Breast epithelium (tissue), 4 donors: ENCODE measurements around the gene PARP4. TPM values are rescaled to one million over a fixed set of nuclear protein-coding genes. Genes with fewer than 3 reads are reported as not detected.

Source experiments
- DNase-seq, 2 donors: peaks; one replicate each; pipeline ENCODE4 v3.0.0-alpha.2; 2019; ENCODE audit warnings: low spot score in 2 of 2
- H3K27ac ChIP-seq, 2 donors: fragments of 200-600 bp; sonication (generic) in 1 of 2; one replicate each; pipeline ENCODE4 v1.5.1; 2016 to 2019; ENCODE audit warnings: mild to moderate bottlenecking in 1 of 2
- H3K27me3 ChIP-seq, 2 donors: fragments of 200-600 bp; sonication (generic) in 1 of 2; one replicate each; pipeline versions ENCODE4 v1.5.1 to v1.6.0; 2017 to 2019; ENCODE audit warnings: control low read depth in 1 of 2, mild to moderate bottlenecking in 1 of 2
- H3K36me3 ChIP-seq: fragments of 200-600 bp; one replicate; pipeline ENCODE4 v1.5.1; 2019
- H3K4me1 ChIP-seq, 2 donors: fragments of 200-600 bp; sonication (generic); one replicate each; pipeline ENCODE4 v1.5.1; 2016 to 2019; ENCODE audit warnings: control low read depth in 1 of 2
- H3K4me3 ChIP-seq, 3 donors: fragments of 200-600 bp; sonication (generic); 1 replicate in 2 of 3; 2 replicates in 1 of 3; pipeline ENCODE4 v1.5.1; 2016 to 2019; ENCODE audit warnings: mild to moderate bottlenecking in 3 of 3, moderate library complexity in 2 of 3
- H3K9me3 ChIP-seq, 2 donors: fragments of 200-600 bp; sonication (generic) in 1 of 2; one replicate each; pipeline ENCODE4 v1.5.1; 2016 to 2019; ENCODE audit warnings: control low read depth in 1 of 2
- POLR2A ChIP-seq: fragments of 450-650 bp; IDR thresholded peaks from one replicate; pipeline ENCODE4 v1.6.1; 2016; ENCODE audit warnings: antibody characterized with exemption, mild to moderate bottlenecking, moderate library complexity
- POLR2AphosphoS5 ChIP-seq, 3 donors: sonication (generic); formaldehyde crosslinking; IDR thresholded peaks; one replicate each; pipeline ENCODE4 v1.6.1; 2017; ENCODE audit warnings: antibody characterized with exemption in 3 of 3
- intact Hi-C: fragments of 100-400 bp; cut with DNase I; formaldehyde crosslinking; loops from one replicate; pipeline ENCODE4 v1.15.1; 2023; ENCODE audit warnings: low total_unique reads
- total RNA-seq, 3 donors: library from RNA; depleted of rRNA; stranded (reverse); fragments of >200 nt; gene quantifications; one replicate each; pipeline ENCODE4 v1.1.0, GENCODE V29; 2016
- TF ChIP-seq, protein P1 (sequence below), 3 donors: fragments of 450-650 bp; IDR thresholded peaks; one replicate each; pipeline ENCODE4 v1.5.1; 2016 to 2017; ENCODE audit warnings: antibody characterized with exemption in 3 of 3, mild to moderate bottlenecking in 3 of 3, moderate library complexity in 3 of 3

The PARP4 gene
- total RNA-seq, 3 donors from 2014 or later: 54.1 to 67.0 (median 62.5) TPM

DNA sequence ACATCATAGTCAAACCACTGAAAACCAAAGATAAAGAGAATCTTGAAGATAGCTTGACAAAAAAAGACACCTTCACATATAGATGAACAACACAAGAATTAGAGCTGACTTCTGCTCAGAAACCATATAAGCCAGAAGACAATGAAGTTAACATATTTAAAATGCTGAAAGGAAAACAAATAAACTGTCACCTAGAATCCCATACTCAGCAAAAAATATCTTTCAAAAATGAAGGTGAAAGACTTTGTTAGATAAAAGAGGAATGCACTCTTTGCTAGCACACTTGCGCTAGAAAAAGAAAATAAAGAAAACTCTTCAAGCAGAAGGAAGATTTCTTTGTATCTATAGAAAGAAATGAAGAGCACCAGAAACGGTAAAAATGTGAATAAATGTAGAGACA is 49.5 kb downstream of the PARP4 start:
- intact Hi-C loops: no loop called here
- H3K4me3 ChIP-seq: no peak overlapping the region
- H3K27me3 ChIP-seq: no peaks in the 10 kb centered on the region
- no peak for DNase-seq
- H3K36me3 ChIP-seq: no peaks in the 10 kb centered on the region
- no peak overlapping the region for H3K27ac ChIP-seq
- TF ChIP-seq, protein P1, sequence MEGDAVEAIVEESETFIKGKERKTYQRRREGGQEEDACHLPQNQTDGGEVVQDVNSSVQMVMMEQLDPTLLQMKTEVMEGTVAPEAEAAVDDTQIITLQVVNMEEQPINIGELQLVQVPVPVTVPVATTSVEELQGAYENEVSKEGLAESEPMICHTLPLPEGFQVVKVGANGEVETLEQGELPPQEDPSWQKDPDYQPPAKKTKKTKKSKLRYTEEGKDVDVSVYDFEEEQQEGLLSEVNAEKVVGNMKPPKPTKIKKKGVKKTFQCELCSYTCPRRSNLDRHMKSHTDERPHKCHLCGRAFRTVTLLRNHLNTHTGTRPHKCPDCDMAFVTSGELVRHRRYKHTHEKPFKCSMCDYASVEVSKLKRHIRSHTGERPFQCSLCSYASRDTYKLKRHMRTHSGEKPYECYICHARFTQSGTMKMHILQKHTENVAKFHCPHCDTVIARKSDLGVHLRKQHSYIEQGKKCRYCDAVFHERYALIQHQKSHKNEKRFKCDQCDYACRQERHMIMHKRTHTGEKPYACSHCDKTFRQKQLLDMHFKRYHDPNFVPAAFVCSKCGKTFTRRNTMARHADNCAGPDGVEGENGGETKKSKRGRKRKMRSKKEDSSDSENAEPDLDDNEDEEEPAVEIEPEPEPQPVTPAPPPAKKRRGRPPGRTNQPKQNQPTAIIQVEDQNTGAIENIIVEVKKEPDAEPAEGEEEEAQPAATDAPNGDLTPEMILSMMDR (IDR thresholded peaks at IDR 0.05): no peak
- no peak for TF ChIP-seq POLR2A
- no peak for TF ChIP-seq POLR2AphosphoS5 (IDR thresholded peaks at IDR 0.05)
- H3K4me1 ChIP-seq: no peaks in the 10 kb centered on the region
- no peaks in the 10 kb centered on the region for H3K9me3 ChIP-seq

DNA sequence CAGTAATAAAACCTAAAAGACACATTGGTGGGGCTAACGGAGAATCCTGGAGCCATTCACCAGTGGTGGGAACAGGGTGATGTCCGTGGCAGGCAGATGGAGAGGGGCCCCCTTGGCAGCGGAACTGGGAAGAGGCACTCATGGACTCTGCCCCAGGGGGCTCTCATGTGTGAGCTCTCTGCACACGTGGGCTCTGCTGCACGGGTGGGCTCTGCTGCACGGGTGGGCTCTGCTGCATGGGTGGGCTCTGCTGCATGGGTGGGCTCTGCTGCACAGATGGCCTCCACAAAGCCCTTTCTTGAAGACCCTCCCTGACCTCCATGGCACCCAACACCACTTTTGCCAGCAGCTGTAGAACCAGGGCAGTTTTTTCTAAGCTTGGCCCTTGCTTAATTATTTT is 52.3 kb downstream of the PARP4 start:
- no peaks in the 10 kb centered on the region for H3K4me1 ChIP-seq
- H3K9me3 ChIP-seq: no peaks in the 10 kb centered on the region
- H3K36me3 ChIP-seq: no peaks in the 10 kb centered on the region

DNA sequence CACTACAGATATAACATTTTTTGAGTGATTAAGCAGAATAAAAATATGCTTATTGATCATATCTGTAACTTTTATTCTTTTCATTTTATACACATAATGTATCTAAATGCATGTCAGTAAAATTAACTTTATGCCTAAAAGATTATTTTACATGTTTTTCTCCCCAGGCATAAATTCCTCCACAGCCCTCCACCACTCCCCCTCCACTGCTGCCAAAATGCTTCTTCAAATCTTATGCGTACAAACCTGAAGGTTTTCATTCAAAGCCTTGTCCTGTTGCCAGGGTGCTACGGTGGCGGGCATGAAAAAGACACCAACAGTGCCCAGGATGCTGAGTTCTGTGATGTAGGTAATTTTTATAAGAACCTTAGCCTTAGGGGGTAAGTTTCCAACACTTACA is 52.9 kb downstream of the PARP4 start:
- H3K4me1 ChIP-seq: no peaks in the 10 kb centered on the region
- H3K9me3 ChIP-seq: no peaks in the 10 kb centered on the region
- H3K27me3 ChIP-seq: no peaks in the 10 kb centered on the region
- no peak for DNase-seq
- TF ChIP-seq POLR2AphosphoS5 (IDR thresholded peaks at IDR 0.05) (no peak), POLR2A (no peak)
- TF ChIP-seq, protein P1 (IDR thresholded peaks at IDR 0.05): no peak
- H3K27ac ChIP-seq: no peak overlapping the region
- no peak overlapping the region for H3K4me3 ChIP-seq
- H3K36me3 ChIP-seq: peaks cover 3% of the 10 kb centered on the region
- intact Hi-C loops: no loop called here

More for the DNA sequence above, 52.3 kb downstream of the PARP4 start:
- DNase-seq: no peak
- H3K27ac ChIP-seq: no peak overlapping the region
- TF ChIP-seq POLR2A (no peak), POLR2AphosphoS5 (IDR thresholded peaks at IDR 0.05) (no peak)
- TF ChIP-seq, protein P1 (IDR thresholded peaks at IDR 0.05): no peak
- no peaks in the 10 kb centered on the region for H3K27me3 ChIP-seq
- H3K4me3 ChIP-seq: no peak overlapping the region
- intact Hi-C loops: no loop called here

DNA sequence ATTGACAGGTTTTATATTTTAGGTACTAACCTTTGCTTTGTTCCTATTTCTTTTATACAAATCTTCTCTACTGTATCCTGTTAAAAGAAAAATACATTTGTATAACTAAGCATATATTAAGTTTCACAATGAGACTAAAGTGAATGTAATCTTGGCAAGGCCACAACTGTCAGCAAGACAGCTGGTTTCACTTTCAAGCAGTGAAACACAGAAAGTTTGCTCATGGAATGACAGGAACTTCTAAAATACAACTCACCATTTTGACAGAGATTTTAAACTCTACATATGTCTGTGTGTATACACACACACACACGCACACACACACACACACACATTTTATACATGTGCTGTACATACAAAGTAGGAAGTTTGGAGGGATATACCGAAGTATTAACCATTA is 53.3 kb downstream of the PARP4 start:
- intact Hi-C loops: no loop called here
- Histone ChIP-seq H3K27ac (no peak overlapping the region), H3K27me3 (no peaks in the 10 kb centered on the region), H3K36me3 (peaks cover 8% of the 10 kb centered on the region), H3K4me3 (no peak overlapping the region), H3K9me3 (no peaks in the 10 kb centered on the region), H3K4me1 (no peaks in the 10 kb centered on the region)
- DNase-seq: no peak
- TF ChIP-seq, protein P1 (IDR thresholded peaks at IDR 0.05): no peak
- TF ChIP-seq POLR2AphosphoS5 (IDR thresholded peaks at IDR 0.05): no peak
- TF ChIP-seq POLR2A: no peak

DNA sequence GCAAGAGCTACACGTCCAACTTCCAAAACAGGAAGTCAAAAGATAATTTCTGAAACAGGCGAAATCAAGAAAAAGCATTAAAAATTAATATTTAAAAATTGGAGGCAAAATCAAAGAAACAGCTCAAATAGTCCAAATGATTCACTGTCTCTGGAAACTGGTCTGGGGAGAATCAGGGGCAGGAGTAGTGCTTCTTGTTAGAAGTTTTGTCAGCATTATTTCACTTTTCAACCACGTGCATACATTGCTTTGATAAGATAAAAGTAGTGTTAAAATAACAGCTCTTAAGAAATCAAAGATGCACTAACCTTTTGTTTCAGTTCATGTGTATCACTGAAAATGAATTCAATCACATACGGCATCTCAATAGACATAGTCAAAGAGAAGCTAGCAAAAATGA is 53.8 kb downstream of the PARP4 start:
- Histone ChIP-seq H3K9me3 (no peaks in the 10 kb centered on the region), H3K4me1 (no peaks in the 10 kb centered on the region), H3K27me3 (no peaks in the 10 kb centered on the region), H3K36me3 (peaks cover 12% of the 10 kb centered on the region), H3K27ac (no peak overlapping the region), H3K4me3 (no peak overlapping the region)
- no peak for DNase-seq
- TF ChIP-seq, protein P1 (IDR thresholded peaks at IDR 0.05): no peak
- no peak for TF ChIP-seq POLR2A
- intact Hi-C loops: no loop called here
